ENCODE data around the gene TLE1.
"Not testable (repeated sequence)": the region's sequence is repeated elsewhere in the genome, so short reads cannot be mapped to it uniquely, and the experiment has no call there.

TLE1 gene

DNA sequence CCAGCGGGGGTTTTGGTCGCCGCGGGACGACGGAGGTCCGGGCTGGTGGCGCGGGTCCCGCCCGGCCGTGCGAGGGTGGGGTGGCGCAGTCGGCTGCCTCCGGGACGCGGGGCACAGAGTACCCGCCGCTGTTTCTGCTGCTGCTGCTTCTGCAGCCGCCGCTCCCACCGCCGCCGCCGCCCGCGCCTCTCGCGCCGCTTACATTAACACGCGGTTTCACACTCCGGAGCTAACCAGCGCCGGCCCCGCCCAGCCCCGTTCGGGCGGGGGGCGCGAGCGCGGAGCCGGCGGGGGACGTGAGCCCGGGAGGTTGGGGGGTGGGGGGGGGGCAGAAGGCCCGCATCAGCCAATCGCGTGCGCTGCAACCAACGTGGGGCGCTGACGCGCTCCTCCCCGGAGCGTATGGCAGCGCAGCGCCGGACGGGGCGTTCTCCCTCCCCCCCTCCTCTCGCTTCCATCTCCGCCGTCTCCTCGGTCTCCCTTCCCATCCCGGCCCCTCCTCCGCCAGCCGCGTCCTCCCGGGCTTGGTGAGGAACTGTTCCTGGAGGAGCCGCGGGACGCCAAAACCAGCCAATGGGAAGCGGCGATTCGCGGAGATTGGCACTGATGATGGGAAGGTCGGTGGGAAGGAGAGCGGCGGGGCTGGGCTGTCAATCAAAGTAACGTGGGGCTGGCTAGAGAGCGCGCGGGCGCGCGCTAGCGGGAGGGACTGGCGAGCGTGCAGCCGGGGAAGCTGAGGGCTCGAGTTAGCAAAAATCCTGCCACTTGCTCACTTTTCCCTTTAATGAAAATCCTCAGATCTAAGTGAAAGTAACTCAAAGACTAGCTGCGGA is at the start of gene TLE1:
TSS of gene TLE1 (minus strand) at position 205 of the 833 bp plus-strand sequence. CDS start 1,307 bp downstream, outside the sequence.
- no peak for DNase-seq

GRCh38 chr9:81737871-81738507 is 48.6 kb upstream of the TLE1 start:
- no peak for DNase-seq

- DNase-seq = not testable (repeated sequence)
Observed at GRCh38 chr9:81730498-81730897, 41.2 kb upstream of the TLE1 start.

GRCh38 chr9:81729135-81729534 is 39.8 kb upstream of the TLE1 start:
- no peak for DNase-seq

DNA sequence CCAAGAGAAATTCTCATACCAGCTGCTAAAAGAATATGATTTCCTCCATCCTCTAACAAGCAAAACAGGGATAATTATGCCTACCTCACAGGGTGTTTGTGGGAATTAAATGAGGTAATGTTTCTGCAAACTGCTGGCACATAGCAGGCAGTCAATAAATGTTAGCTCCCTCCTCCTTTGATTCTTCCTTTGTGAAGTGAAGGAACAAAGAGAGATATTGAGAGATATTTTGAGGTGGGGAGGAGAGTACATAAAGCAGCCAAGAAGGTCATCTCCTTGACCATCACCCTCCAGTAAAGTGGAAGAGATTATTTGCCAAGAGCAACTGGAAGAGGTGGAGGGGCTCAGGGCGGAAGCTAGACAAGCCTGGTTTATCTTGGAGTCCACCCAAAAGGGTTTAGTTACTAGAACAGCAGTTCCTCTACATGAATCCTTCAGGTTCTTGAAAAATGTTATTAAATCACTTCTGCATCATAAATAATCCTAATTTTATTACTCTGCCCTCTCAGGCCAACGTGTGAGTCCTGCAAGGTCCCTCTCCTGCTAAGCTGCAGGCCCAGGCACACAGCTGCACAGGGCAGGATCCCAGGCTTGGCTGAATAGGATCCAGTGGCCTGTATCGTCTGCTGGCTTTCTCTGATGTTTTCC is 35.0 kb upstream of the TLE1 start:
- no peak for DNase-seq

- no peak for DNase-seq
Observed at GRCh38 chr9:81722277-81722676, 32.9 kb upstream of the TLE1 start.

- DNase-seq = no peak
Observed at GRCh38 chr9:81720450-81721086, 31.2 kb upstream of the TLE1 start.

- DNase-seq = no peak
Observed at GRCh38 chr9:81719972-81720371, 30.6 kb upstream of the TLE1 start.

DNA sequence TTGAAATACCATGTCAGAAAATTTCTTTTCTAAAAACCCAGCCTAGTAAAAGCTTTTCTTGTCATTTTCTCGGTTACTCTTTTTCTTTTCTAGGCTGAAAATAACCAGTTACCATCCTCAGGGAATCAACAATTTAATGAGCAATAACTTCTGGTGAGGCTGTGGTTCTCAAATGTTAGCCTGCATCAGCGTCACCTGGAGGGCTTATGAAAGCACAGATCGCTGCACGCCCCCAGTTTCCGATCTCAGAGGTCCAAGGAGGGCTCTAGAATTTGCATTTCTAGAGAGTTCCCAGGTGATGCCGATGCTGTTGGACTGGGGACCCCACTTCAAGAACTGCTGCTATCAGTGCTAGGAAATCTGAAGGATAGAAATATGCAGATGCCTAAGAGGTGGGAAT is 28.9 kb upstream of the TLE1 start:
- DNase-seq = no peak

- no peak for DNase-seq
Observed at GRCh38 chr9:81717747-81718077, 28.4 kb upstream of the TLE1 start.

- DNase-seq = no peak
Observed at GRCh38 chr9:81717061-81717746, 27.9 kb upstream of the TLE1 start.

DNA sequence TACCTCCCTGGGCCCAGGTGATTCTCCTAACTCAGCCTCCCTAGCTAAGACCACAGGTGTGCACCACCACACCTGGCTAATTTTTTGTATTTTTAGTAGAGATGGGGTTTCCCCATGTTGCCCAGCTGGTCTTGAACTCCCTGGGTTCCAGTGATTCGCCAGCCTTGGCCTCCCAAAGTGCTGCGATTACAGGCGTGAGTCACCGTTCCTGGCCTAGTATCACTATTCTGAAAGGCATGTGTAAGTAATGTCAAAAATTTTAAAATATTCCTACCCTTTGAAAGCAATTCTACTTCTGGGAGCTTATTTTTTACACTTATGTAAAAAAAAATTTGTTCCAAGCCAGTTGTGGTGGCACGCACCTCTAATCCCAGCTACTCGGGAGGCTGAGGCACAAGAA is 27.1 kb upstream of the TLE1 start:
- DNase-seq = no peak

DNA sequence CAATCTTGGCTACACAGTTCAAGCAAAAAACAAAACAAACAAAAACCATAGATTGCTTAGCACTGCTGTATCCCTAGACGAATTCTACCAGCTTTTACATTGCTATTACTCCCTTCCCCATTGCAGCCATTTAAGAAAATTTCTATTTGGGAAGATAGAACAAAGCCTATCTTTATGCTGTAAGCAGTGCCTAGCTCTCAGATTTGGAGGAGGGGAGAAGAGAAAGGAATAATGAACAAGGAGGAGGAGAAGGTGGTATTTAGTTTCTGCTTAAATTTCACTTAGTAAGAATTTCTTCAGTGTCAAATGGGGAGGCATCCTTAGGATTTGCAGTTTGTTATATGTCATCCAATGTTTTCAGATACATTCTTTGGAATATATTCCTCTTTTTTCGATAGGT is 16.2 kb upstream of the TLE1 start:
- no peak for DNase-seq

DNA sequence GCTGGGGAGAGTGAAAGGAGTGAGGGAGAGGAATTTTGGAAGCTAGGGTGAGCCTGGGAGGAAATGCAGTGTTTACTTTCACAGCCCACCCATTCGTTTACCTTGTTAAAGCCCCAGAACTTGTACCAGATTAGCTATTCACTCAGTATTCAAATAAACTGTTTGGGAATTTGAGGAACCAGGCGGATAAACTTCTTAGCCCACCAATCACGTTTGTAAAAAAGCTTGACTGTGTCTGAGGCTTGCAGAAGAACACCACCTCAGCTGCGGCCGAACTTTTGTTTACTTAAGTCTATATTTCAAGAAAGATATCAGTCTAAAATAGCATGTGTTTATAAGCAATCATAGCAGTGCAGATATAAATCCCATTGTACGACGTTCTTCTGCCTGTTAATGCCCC is 5.2 kb upstream of the TLE1 start:
- DNase-seq = no peak

DNA sequence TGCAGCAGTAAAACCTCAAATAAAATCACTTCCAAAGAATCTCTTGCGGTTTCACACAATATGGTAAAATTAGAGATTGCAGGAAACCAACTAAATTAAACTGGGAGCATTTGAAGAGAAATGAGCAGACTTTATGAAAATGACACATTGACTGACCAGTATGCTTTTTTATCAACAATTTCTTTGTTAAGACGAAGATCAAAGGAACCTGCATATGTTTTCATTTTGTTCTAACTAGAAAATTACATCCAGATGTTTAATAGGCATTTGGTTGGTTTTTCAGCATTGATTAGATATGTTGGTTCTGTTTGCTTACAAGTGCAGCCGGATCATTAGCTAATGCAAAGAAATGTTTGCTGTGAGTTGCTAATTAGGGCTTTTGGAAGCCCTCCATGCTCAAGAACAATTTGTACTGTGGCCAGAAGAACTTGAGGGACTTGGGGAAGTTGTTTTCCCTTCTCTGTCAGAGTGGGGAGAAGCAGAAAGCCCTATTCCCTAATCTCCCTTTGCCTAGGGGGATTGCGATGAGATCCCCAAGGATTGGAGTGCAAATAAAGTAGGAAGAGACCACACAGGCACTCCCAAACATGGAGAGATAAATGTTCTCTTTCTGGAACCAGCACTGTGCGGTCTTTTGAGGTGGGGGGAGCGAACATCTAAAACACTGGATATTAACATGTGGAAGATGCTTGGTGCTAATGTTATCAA is 4.5 kb upstream of the TLE1 start:
- no peak for DNase-seq

DNA sequence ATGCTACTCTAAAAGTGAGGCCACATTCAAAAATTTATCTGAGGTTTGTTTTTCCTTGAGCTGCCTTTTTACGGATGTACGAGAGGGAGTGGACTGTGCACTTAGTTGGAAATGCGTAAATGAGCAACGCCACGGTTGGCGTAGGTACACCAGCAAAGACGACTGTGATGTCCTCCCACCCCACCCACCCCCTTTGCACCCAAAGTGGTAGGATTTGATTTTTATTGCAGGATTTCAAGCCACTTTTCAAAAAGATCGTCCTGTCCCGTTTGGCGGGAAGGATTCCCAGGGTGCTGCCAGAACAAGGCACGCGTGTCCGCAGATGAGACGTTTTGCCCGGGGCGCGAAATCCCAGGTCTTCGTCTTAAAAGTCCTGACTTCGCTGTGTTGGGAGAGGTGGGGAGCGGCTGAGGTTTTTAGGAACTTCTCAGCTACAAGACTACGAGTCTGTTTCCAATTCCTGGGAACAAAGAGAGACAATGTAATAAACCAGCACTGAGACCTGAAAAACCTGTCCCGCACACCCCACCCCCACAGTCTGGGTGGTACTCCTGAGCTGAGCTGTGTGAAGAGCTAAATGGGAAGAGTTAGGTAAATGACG is 1.0 kb upstream of the TLE1 start:
- no peak for DNase-seq

DNA sequence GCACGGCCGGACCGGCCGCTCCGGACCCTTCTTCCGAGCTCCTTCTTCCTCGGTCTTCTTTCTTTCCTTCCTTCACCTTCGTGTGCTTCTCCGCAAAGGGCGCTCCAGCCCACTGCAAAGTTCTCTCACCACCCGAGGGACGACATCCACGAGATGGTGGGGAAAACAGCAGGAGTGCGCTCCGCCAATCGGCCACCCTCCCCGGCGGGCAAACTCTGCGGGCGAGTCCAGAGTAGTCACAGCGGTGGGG is 329 bp downstream of the TLE1 start:
- DNase-seq = not testable (repeated sequence)

- not testable (repeated sequence) for DNase-seq
Observed at GRCh38 chr9:81688262-81689092, 870 bp downstream of the TLE1 start.

GRCh38 chr9:81687521-81688261 is 1.7 kb downstream of the TLE1 start:
- DNase-seq = no peak
